HG02852 (cell line): ENCODE measurements around the gene PACSIN3.

Experiments used
- ATAC-seq: cut with Tn5 transposase; IDR thresholded peaks from one replicate; pipeline ENCODE4 v1.9.1; 2021; ENCODE audit warnings: mild to moderate bottlenecking, moderate library complexity; ENCODE audit not compliant: unreplicated experiment

PACSIN3 gene

DNA sequence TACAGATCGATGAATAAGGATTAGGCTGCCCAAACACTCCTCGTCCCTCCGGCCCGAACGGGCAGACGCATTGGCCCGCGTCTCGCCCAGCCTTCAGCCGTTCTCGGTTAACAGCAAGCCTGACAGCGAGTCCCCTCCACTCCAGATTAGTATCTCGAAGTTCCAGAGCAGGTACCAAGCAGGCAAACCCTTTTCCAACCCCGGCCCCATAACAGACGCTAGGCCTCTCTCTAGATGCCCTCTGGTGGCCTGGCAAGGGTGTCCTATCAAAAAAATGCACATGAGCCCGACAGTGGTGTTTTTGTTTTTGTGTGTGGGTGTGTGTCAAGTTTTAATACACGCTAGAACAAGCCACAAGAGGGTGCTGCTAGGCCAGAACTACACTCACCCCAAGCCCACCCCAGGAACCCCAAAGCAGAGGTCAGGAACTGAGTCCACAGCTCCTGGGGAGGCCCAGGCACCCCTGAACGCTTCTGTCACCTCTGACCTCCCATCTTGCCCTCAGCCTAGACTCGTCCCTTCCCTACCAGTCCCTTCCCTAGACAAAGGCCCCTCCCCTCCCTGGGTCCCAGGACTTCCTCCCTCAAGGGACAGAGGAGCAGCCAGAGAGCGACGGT, 8.9 kb downstream of the PACSIN3 start:
- peak; percentile 54 for ATAC-seq

DNA sequence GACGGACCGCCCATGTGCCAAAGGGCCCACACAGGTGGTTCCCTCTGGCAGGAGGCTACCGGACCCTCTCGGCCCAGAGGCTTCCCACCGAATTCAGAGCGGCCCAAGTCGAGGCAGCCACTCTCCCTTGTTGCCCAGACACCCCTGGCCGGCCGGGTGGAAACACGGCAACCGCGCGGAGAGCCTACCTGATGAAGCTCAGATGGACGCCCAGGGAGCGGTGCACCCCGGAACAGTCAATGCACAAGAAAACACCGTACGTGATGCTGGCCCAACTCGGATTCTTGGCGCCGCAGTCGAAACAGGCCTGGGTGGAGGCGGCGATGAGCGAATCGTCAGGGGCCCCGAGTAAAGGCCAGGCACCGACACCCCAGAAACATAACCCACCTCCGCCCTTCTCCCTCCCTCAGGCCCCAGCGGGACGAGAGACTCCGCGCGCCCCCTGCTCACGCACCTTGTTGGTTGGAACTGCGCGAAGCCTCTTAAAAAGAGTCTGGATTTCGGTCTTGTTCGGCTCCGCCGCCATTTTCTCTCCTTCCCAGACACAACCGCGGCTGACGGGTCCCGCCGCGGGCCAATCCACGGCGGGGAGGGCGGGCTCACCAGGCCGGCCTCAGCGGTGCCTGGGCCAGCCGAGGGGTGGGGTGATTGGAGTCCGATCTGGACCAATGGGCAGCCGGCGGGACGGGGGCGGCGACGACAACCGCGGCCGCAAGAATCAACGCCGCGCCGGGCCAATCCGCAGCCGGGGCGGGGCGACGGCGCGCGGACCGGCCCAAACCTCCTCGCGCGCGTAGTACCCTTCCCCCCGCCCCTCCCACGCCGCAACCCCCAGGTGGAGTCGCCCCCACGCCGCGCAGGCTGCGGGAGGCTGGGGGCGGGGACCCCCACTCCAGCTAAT, 9.7 kb downstream of the PACSIN3 start, which contains the start of gene ARFGAP2:
TSS of gene ARFGAP2 (minus strand) at position 552 of the 901 bp plus-strand sequence. CDS start at position 526, 26 bp downstream.
- ATAC-seq, result peak; percentile 88

DNA sequence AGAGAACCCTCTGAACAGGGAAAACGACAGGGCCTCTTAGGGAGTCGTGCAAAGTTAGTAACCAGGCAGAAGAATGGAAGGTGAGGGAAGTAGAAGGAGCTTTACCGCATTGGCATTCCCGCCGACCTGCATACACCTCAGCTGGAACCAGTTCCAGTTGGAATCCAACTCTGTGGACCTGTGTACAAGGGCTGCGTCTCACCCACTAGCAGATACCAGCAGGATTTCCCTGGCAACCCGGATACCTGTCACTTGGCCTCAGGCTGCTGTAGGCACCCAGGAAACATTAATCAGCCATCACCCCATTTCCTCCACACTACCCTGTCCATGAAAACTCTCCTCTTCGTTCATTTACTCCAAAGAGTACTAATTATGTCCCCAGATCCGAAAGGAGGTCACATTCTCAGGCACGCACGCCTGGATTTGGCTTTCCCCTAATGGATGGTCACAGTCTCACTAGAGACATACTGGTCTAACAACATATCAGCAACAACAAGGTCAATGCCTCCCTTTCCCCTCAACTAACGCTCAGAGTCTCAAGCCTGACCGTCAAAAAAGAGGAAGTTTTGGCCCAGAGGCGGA, 10.4 kb downstream of the PACSIN3 start:
- no peak for ATAC-seq

DNA sequence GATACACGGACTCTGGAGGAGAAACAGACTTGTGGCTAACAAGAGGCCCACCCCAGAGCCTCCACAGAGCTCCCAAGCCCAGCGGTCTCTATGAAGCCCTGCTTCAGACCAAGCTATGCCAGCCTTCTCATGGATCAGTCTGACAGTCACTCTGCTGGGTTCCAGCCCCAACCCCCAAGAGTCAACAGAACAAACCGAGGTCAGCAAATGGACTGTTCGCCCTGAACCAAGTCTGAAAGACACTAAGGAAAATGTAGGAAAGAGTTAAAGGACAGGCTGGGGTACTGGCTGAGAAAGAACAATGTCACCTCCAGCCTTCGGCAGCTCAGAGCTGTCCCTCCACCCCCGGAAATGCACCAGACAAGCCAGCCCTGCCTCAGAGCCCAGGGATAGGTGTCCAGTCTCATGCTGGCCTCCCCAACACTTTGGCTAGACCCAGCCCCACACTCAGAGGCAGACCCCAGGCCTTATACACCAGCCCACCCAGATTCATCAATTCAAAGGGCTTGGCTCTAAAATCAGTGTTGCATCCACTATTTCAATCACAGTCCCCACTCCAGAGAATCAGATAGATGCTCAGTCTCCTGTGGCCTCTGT, 13.4 kb downstream of the PACSIN3 start:
- no peak for ATAC-seq

DNA sequence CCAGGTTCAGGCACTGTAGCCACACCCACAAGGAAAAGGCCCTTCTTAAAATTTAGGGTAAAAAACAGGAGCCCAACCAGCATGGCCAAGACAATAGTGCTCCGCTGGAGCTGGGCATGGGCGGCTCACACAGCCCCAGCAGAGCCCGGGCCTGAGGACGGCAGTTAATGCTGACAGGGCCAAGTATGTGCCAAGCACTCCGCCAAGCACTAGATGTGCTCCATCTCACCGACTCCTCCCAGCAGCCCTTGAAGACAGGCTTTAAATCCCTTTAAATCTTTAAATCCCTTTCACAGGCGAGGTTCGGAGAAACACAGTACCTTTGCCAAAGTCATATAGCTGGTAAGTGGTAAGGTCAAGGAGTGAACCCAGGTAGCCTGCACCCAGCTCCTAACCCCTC, 14.4 kb downstream of the PACSIN3 start:
- ATAC-seq, result no peak

DNA sequence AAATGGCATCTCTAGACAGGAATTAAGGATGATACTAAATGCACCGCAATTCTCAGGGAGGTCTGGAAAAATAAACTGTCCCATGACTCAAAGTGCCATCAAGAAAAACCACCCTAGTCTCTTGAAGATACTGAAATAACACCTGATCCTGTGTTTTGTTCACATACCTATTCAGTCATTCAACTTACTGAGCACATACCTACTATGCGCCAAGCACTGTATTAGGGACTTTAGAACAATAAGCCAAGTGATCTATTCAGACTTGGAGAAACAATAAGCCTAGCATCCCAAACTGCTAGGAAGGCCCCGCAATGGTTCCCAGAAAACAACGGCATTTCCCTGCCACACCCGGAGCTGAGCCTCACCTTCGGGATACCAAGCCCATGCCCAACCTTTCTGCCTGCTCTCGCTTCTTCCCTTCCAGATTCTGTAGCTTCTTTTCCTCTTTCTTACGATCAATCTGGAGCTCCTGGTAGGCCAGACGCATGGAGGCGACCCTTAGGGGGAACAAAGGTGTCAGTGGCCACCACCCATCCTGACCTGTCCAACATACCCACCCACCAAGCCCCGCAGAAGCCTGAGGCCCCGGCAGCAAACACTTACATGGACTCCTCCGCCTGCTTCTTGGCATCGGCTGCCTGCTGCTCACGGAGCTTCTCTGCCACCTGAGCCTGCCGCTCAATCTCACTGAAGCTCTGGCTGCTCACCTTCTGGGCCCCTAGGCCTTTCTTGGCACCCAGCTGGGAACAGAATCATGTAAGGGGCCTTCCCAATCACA, 15.0 kb downstream of the PACSIN3 start:
- ATAC-seq, result no peak

DNA sequence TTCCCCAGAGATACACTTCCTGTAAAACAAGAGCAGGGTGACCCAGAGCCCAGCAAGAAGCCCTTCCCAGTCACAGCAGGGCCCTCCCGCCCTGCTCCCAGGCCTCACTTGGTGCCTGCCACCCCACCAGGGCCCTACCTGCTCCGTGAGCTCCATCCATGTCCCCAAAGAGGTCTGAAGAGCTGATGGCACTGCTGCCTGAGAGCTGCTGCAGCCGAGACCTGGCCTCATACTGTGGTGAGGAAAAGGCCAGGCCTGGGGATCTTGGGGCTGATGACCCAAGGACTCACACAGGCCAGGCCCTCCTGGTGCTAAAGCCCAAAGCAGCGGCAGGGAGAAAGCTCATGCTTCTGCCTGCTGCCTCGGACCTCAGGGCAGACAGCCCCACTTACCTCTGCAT, 19.9 kb downstream of the PACSIN3 start:
- ATAC-seq, result no peak

DNA sequence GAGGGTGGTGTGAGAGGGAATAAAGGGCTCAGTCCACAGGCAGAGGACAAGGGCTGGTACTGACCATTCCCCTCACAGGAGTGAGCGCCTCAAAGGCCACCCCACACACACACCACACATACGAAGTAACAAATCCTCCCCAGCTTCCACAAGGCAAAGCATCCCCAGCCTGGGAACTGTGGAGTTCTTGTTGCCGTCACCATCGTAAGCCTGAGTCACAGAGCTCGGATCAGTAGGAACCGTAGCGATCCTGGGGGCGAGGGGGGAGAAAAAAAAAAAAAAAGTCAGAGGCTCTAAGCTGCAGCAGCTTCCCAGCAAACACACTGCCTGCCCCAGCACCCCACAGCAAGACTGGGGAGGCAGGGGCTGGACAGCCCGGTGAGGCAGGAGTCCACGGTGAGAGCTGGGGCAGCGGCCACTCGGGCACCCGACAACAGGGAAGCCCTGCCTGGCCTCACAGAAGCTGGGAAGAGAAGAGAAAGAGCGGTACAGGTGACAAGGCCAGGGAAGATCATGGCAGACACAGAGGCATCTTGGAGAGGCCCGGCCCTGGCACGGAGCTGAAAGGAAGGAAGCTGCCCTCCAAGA, 20.9 kb downstream of the PACSIN3 start:
- no peak for ATAC-seq

DNA sequence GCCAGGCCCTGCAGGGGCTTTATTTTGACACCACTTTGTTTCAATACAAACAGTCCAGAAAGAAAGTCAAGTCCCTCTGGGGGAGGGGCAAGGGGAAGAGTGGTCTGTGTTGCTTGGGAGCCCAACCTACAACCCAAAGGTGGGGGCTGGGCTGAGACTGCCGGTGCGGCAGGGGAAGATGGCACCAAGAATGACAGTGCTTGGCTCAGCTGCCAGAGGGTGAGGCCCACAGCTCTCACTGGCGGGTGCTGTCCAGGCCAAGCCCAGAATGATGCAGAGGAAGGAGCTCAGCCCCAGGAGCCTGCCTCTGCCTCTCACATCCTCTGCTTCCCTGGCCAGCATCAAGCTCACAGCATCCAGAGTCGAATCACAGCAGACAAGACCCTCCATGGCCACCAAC, 21.9 kb downstream of the PACSIN3 start:
- no peak for ATAC-seq

DNA sequence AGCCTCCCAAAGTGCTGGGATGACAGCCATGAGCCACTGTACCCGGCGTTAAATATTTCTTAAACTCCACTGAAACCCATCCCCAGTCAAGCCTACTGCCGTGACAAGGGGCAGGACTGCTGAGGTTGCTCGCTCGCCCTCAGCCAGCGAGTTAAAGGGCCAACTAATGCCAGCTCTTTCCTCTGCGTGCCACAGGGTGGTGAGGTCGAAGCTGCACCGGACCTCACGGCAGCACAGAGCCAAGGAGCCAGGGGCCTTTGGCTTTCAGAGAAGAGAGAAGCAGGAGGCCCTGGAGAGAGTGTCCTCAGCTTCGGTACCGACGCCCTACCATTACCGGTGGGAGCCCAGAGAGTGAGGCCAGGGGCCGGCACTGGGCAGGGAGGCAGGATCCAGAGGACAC, 22.3 kb downstream of the PACSIN3 start:
- no peak for ATAC-seq

DNA sequence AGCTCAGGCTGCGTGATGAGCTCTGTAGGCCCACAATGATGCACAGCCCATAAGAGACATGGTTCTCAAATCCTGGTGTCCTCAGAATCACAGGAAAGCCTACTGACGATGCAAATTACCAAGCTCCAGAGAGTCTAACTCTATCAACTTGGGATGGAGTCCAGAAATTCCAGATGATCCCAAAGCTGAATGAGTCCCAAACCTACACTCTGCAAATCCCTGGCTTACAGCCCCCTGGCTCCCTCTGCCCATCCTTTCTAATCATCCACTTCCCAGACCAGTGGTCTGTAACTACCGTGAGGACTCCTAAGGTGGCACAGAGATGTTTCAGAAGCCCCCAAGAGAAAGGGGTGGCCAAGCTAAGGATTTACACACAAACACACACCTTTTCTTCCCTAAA, 23.0 kb downstream of the PACSIN3 start:
- ATAC-seq, result no peak

DNA sequence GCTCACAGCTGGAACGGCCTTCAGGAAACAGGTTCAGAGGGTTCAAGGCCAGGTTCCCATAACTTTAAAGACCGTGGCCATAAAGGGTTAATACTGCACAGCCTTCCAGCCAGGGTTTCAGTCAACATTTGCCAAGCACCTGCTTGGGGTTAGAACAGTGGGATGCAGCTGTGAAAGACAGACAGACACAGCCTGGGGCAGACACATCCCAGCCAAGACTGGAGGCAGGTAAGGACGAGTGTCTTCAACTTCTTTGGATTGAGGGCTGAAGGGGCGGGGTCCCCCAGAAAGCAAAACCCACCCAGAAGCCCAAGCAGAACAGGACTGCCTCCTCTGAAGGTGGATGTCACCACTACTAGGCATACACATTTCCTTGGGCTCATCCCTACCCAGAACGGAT, 23.8 kb downstream of the PACSIN3 start:
- no peak for ATAC-seq

DNA sequence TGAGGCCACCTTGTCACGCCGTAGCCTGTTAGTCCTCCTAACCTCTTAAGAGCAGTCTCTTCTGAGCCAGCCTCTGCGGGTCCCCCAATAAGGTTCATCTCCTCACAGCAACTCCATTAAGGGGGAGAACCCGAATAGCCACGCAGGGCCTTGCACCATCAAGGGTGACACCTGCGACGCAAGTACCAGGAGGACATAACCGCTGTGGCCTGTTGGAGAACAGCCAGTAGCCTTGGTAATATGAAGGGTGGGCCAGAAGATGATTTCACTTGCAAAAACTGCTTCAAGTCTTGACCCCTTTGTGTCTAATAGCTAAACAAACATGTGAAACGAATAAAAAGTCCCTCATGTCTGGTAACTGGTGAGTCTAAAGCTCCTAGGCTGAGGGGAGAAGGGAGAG, 24.3 kb downstream of the PACSIN3 start:
- ATAC-seq, result no peak

DNA sequence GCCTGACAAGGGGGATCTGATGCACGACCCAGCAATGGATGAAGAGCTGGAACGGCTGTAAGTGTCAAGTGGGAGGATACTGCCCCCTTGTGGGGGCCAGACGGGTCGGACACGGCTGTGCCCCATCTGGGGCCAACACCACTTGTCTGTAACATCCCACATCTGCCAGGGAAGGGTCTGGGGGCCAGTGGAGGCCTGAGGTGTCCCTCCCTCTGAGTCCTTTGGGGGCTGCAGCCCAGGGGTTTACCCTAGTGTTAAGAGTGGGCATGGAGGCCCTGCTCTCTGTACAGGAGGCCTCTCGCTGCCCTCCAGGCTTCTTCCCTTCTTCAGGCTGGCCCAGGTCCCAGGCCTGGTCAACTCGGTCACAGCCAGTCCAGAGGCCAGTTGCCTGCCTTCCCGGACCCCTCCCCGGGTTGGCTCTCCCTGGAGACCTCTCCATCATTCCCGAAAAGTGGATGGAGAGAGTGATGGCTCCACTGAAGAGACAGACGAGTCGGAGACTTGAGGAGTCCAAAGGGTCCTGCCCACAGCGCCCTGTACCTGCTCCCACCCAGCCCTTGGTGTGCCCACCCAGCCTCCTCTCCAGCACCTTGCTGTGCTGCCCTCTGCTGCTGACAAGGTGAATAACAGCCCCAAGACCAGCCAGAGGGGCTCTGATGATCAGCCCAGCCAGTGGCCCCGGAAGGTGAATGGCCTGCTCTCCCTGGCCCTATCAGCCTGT, 24.9 kb downstream of the PACSIN3 start:
- peak; percentile 58 for ATAC-seq

DNA sequence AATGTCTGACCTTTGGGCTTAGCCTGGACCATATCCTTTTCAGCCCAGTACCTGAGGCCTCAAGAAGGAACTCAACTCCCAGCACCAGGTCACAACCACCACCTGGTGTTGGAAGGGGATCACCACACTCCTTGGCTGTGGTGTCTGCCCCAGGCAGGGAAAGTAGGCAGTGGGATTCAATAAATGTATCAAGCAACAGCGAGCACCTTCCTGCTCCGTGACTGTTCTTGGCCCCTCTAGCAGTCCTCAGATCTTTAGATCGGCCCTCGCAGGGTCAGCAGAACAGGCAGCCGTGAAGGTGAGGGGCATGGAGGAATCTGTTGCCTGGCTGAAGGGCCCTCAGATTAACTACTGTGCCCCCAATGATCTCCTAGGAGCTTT, 25.5 kb downstream of the PACSIN3 start:
- no peak for ATAC-seq

DNA sequence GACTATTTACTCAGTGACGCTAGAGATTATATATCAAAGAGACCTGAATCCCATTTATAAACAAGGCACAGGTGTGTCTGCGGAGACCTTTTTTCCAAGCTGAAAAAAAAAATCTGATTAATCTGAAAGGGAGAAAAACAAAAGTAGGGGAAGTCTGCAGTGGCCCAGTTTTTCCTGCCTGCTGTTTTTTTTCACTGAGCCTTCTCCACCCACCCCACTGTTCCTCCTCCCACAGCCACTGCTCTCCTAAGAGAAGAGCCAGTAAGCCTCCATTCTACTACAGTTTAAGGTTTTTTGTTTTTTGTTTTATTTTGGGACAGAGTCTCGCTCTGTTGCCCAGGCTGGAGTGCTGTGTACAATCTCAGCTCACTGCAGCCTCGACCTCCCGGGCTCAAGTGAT, 28.0 kb downstream of the PACSIN3 start:
- ATAC-seq, result no peak

DNA sequence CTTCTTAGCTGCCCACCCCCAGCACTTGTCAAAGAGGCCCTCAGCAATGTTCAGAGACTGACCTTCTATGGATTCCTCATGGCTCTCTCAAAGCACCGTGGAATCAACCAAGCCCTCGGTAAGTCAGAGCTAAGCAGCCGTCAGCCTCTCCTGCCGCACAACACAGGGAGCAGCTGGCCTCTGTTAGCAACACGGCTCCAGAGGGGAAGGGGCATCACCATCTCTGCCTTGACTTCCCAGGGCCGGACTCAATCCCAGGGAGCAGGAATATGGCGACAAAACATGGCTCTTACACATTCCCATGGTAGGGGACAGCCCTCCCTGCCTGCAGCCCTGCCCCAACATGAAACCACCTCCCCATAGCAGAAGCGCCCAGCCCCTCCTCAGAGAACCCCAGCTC, 28.4 kb downstream of the PACSIN3 start:
- no peak for ATAC-seq

DNA sequence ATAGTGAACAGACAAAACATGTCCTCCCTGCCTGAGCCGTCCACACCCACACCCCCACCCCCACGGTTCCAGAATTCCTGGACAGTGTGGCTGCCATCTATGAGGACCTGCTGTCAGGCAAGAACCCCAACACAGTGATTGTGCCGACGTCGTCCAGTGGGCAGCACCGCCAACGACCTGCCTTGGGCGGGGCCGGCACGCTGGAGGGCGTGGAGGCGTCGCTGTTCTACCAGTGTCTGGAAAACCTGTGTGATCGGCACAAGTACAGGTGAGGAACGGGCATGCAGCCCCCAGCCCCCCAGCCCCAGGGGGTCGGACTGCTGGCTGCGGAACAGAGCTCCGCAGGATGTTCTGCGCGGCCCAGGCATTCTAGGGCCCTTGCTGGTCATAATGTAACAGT, 29.3 kb downstream of the PACSIN3 start:
- no peak for ATAC-seq

DNA sequence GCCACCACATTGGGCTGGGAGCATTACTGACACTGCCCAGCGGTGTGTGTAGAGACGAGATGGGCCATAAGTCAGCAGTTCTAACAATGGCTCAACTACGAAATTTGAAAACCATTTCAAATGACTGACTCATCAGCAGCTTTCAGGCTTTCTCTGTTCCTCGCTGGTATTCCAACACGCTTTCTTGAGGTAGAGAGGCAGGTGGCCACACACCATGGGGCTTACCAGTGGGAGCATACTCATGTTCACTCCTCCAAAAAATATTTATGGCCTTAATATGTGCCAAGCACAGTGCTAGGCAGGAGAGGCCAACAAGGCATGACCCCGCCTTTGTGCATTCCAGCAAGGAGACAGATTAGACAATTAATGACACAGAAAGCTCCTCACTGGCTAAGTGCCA, 29.9 kb downstream of the PACSIN3 start:
- ATAC-seq, result no peak

DNA sequence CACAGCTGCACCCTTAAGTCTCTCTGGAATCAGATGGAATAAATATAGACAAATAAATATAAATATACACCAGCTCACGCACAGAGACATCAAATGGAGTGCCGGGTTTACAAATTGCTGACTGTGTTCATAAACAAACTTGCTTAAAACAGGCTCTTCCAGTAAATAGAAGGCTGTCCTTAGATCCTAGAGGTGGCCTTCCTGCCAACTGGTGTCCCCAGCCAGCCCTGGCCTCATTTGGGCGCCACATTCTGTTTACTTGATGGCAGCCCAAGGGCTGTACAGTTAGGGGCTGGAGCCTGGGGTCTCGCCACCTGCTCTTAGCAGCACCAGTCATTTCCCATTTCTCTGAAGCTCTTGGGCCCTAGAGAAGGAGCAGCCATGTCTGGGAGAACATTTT, 30.4 kb downstream of the PACSIN3 start:
- ATAC-seq, result no peak
